OCI-LY1 (cell line): Measurements from ENCODE around the gene CELF4.

ENCODE experiments used
- CTCF ChIP-seq: fragments of 200-600 bp; sonication (generic), shearing (Covaris generic); IDR thresholded peaks from 2 replicates; pipeline ENCODE4 v1.5.1; 2017; ENCODE audit warnings: mild to moderate bottlenecking, antibody characterized with exemption, low read length, moderate library complexity, mixed read lengths
- EZH2 ChIP-seq: fragments of 200-600 bp; sonication (generic), shearing (Covaris generic); IDR thresholded peaks from 2 replicates; pipeline ENCODE4 v1.8.0; 2017; ENCODE audit warnings: borderline replicate concordance, mixed run types, mild to moderate bottlenecking, antibody characterized with exemption, low read length, moderate library complexity, mixed read lengths

- TF ChIP-seq CTCF, result no peak
- TF ChIP-seq EZH2, result no peak
Measured at GRCh38 chr18:37584217-37584616, 18.6 kb upstream of the CELF4 start.
